Adrenal gland (tissue), 5 donors: ENCODE data around the gene COL25A1.

Experiments
- CTCF ChIP-seq, 6 experiments: fragments of 450-650 bp in 4 of 6; fragments of 200-600 bp in 2 of 6; sonication (generic) in 1 of 6; IDR thresholded peaks; 1 replicate in 5 of 6; 2 replicates in 1 of 6; pipeline versions ENCODE4 v1.5.1 to v1.8.0; 2016 to 2021; ENCODE audit warnings: antibody characterized with exemption in 6 of 6, mild to moderate bottlenecking in 2 of 6, moderate library complexity in 1 of 6
- POLR2A ChIP-seq, 2 donors: fragments of 450-650 bp; IDR thresholded peaks; one replicate each; pipeline ENCODE4 v1.6.1; 2017; ENCODE audit warnings: antibody characterized with exemption in 2 of 2, mild to moderate bottlenecking in 2 of 2, moderate library complexity in 1 of 2
- donor health status: DM: no; HTN: no; CAD: no.

GRCh38 chr4:109319156-109319555, 16.7 kb upstream of the COL25A1 start:
- no peak for TF ChIP-seq CTCF (IDR thresholded peaks at IDR 0.05)
- TF ChIP-seq POLR2A (IDR thresholded peaks at IDR 0.05), result no peak
